Esophagus squamous epithelium (tissue), 4 donors: ENCODE data around the gene NME3.

ENCODE experiments used
- POLR2A ChIP-seq, 4 donors: fragments of 450-650 bp; IDR thresholded peaks; one replicate each; pipeline ENCODE4 v1.6.1; 2017; ENCODE audit warnings: antibody characterized with exemption in 4 of 4, mild to moderate bottlenecking in 4 of 4, moderate library complexity in 3 of 4
- TF ChIP-seq, protein P1 (sequence below), 6 experiments: fragments of 450-650 bp in 4 of 6; fragments of 200-600 bp in 2 of 6; sonication (generic) in 2 of 6; IDR thresholded peaks; one replicate each; pipeline ENCODE4 v1.5.1; 2016 to 2019; ENCODE audit warnings: antibody characterized with exemption in 6 of 6, mild to moderate bottlenecking in 4 of 6, moderate library complexity in 4 of 6

DNA sequence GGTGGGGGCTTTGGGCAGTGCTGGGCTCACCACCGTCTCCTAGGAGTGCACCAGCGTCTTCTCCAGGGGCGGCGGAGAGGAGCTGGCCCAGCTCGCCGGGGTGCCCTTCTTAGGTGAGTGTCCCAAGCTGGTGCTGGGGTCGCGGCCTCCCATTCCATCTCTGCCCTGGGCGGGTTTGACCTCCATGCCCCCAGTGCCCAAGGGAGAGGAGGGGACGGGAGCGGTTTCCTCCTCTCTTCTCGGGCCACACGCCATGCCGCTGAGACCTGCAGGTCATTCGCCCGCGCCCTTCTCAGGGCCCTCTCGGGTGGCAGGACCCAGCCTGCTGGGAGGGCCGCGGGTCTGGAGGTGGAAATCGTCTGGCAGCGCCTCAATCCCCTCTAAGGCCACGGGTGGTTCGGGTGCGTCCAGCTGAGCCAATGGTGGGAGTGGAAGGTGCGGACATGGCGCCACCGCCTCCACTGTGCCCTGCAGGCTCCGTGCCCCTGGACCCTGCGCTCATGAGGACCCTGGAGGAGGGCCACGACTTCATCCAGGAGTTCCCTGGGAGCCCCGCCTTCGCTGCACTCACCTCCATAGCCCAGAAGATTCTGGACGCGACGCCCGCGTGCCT lies 16.9 kb upstream of the NME3 start:
- TF ChIP-seq, protein P1, sequence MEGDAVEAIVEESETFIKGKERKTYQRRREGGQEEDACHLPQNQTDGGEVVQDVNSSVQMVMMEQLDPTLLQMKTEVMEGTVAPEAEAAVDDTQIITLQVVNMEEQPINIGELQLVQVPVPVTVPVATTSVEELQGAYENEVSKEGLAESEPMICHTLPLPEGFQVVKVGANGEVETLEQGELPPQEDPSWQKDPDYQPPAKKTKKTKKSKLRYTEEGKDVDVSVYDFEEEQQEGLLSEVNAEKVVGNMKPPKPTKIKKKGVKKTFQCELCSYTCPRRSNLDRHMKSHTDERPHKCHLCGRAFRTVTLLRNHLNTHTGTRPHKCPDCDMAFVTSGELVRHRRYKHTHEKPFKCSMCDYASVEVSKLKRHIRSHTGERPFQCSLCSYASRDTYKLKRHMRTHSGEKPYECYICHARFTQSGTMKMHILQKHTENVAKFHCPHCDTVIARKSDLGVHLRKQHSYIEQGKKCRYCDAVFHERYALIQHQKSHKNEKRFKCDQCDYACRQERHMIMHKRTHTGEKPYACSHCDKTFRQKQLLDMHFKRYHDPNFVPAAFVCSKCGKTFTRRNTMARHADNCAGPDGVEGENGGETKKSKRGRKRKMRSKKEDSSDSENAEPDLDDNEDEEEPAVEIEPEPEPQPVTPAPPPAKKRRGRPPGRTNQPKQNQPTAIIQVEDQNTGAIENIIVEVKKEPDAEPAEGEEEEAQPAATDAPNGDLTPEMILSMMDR (IDR thresholded peaks at IDR 0.05): no peak
- TF ChIP-seq POLR2A (IDR thresholded peaks at IDR 0.05): no peak
